K562 (cell line): ENCODE data around the gene NRXN2. TPM values are rescaled to one million over a fixed set of nuclear protein-coding genes. Genes with fewer than 3 reads are reported as not detected.
A peak's percentile ranks its signal among the peaks of the same experiment; 100 is the strongest.

ENCODE experiments used
- CLOCK ChIP-seq: fragments of 250-450 bp; sonication (Bioruptor Pico); IDR thresholded peaks from 2 replicates; pipeline ENCODE4 v1.4.0; 2020; ENCODE audit warnings: mild to moderate bottlenecking, moderate library complexity, borderline replicate concordance
- CTBP1 ChIP-seq: fragments of 450-650 bp; IDR thresholded peaks from 2 replicates; pipeline ENCODE4 v1.6.1; 2016; ENCODE audit warnings: borderline replicate concordance
- GATAD2B ChIP-seq: fragments of 450-650 bp; IDR thresholded peaks from 2 replicates; pipeline ENCODE4 v1.6.1; 2017; ENCODE audit warnings: mild to moderate bottlenecking, borderline replicate concordance
- HNRNPL ChIP-seq: fragments of 200-400 bp; formaldehyde crosslinking; IDR thresholded peaks from 2 replicates; pipeline ENCODE4 v1.6.1; 2017; ENCODE audit warnings: low read depth, mild to moderate bottlenecking, low read length
- NCOR1 ChIP-seq: fragments of 450-650 bp; IDR thresholded peaks from 2 replicates; pipeline ENCODE4 v1.6.1; 2016; ENCODE audit warnings: mild to moderate bottlenecking, moderate library complexity
- NFRKB ChIP-seq: fragments of 450-650 bp; IDR thresholded peaks from 2 replicates; pipeline ENCODE4 v1.6.1; 2016; ENCODE audit warnings: low read depth
- PCBP2 ChIP-seq: fragments of 200-400 bp; formaldehyde crosslinking; IDR thresholded peaks from 2 replicates; pipeline ENCODE4 v1.6.1; 2018; ENCODE audit warnings: low read length, low read depth, mild to moderate bottlenecking, moderate library complexity; ENCODE audit not compliant: poor library complexity, severe bottlenecking
- POLR2A ChIP-seq: fragments of 450-650 bp; conservative IDR thresholded peaks from 2 replicates; pipeline ENCODE4 v1.6.1; 2016
- SAFB ChIP-seq: fragments of 200-400 bp; formaldehyde crosslinking; IDR thresholded peaks from 2 replicates; pipeline ENCODE4 v1.6.1; 2017; ENCODE audit warnings: low read depth, low read length, borderline replicate concordance
- ZBTB40 ChIP-seq, 2 experiments: fragments of 450-650 bp in 1 of 2; sonication (generic) in 1 of 2; formaldehyde crosslinking in 1 of 2; IDR thresholded peaks; 2 replicates each; pipeline versions ENCODE4 v1.7.1 to v1.9.0; 2016 to 2022; ENCODE audit warnings: inconsistent platforms in 1 of 2, mild to moderate bottlenecking in 1 of 2, missing genetic modification reagents in 1 of 2
- polyA plus RNA-seq, 8 experiments: library from polyadenylated mRNA; depleted of rRNA in 4 of 8; stranded (reverse) in 5 of 8; unstranded in 3 of 8; fragments of >200 nt; fragmentation: Nextera tagmentation in 2 of 8; fragmentation: Illumina TruSeq in 1 of 8; extraction: Ambion mirVana in 2 of 8; extraction: Trizol in 1 of 8; gene quantifications; 2 replicates each; pipeline versions ENCODE4 v1.2.1 to v1.2.3, GENCODE V29; 2011 to 2014; ENCODE audit warnings: inconsistent platforms in 1 of 8, missing spikeins in 1 of 8
- total RNA-seq, 7 experiments: library from RNA; depleted of rRNA in 6 of 7; stranded (reverse); fragments of >200 nt in 6 of 7; fragmentation: Illumina TruSeq in 2 of 7; extraction: Trizol in 2 of 7; gene quantifications; 2 replicates each; pipeline versions ENCODE4 v1.2.1 to v1.2.3, GENCODE V29; 2011 to 2021; ENCODE audit warnings: low replicate concordance in 1 of 7

Gene NRXN2
- total and polyA plus RNA-seq, 9 of the 15 experiments (the other 6 are each of a cell fraction or from before 2014, with no cell fraction given): 0.07 to 0.47 (median 0.15) TPM; not detected in 4

GRCh38 chr11:64745521-64746328, 22.7 kb upstream of the NRXN2 start (continued):
- TF ChIP-seq CTBP1 (peak; percentile 84; the same call in 1 of the 2 replicates), NCOR1 (no peak), PCBP2 (no peak), GATAD2B (0 out of 2 replicates have a peak, but pooled peaks have one; percentile 20), HNRNPL (no peak), SAFB (no peak), POLR2A (peak; percentile 67), ZBTB40 (IDR thresholded peaks at IDR 0.05) (no peak), ZBTB40 (CRISPR knock-in tag; IDR thresholded peaks at IDR 0.05) (no peak), CLOCK (CRISPR knock-in tag) (no peak), NFRKB (no peak)
